Neural cell (in vitro differentiated cells): Measurements from ENCODE around the gene NUTM2F.

Experiments used
- POLR2AphosphoS5 ChIP-seq: IDR thresholded peaks from 2 replicates; pipeline ENCODE4 v1.6.1; 2012
- RAD21 ChIP-seq: fragments of 450-650 bp; conservative IDR thresholded peaks from 2 replicates; pipeline ENCODE4 v1.6.1; 2014; ENCODE audit warnings: antibody characterized with exemption, mild to moderate bottlenecking, moderate library complexity
- TF ChIP-seq, protein P1 (sequence below): fragments of 450-650 bp; IDR thresholded peaks from 2 replicates; pipeline ENCODE4 v1.5.1; 2014; ENCODE audit warnings: antibody characterized with exemption, mild to moderate bottlenecking, moderate library complexity; ENCODE audit not compliant: poor library complexity, severe bottlenecking

DNA sequence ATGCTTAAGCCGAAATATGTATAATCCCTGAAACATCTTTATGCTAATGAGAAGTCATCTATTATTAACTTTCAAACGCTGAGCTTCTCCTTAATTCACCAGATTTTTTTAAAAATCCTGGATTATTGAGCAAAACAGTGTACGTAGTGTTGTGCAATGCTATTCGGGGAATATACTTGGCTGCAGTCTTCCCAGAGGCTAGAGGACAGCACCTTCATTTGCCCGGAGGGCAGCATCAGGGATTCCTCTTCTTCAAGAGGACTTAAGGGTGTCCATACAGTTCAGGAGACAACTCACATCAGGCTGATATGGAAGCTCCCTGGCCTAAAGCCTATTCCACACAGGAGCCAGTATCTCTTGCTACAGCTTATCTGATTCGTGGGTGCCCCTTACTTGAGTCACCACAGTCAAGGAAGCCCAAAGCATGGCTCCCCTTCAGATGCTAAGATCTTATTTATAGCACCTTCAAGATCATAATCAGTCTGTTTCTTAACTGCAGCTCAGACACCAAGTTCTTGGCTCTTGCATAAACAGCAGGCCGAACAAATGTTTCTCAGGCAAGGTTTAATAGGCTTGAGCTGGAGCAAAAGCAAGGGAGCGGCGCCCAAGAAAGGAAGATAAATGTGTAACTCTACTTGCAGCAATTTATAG lies 29.4 kb downstream of the NUTM2F start:
- TF ChIP-seq POLR2AphosphoS5, result no peak
- no peak for TF ChIP-seq RAD21
- TF ChIP-seq, protein P1, sequence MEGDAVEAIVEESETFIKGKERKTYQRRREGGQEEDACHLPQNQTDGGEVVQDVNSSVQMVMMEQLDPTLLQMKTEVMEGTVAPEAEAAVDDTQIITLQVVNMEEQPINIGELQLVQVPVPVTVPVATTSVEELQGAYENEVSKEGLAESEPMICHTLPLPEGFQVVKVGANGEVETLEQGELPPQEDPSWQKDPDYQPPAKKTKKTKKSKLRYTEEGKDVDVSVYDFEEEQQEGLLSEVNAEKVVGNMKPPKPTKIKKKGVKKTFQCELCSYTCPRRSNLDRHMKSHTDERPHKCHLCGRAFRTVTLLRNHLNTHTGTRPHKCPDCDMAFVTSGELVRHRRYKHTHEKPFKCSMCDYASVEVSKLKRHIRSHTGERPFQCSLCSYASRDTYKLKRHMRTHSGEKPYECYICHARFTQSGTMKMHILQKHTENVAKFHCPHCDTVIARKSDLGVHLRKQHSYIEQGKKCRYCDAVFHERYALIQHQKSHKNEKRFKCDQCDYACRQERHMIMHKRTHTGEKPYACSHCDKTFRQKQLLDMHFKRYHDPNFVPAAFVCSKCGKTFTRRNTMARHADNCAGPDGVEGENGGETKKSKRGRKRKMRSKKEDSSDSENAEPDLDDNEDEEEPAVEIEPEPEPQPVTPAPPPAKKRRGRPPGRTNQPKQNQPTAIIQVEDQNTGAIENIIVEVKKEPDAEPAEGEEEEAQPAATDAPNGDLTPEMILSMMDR, result no peak
